K562 (cell line): Measurements from ENCODE around the gene OSGIN1. TPM values are rescaled to one million over a fixed set of nuclear protein-coding genes. Genes with fewer than 3 reads are reported as not detected.

ENCODE experiments used
- POLR2G ChIP-seq: fragments of 200-400 bp; formaldehyde crosslinking; IDR thresholded peaks from 2 replicates; pipeline ENCODE4 v1.6.1; 2017; ENCODE audit warnings: low read depth, mild to moderate bottlenecking, antibody characterized with exemption, low read length, moderate library complexity
- polyA plus RNA-seq, 8 experiments: library from polyadenylated mRNA; depleted of rRNA in 4 of 8; stranded (reverse) in 5 of 8; unstranded in 3 of 8; fragments of >200 nt; fragmentation: Nextera tagmentation in 2 of 8; fragmentation: Illumina TruSeq in 1 of 8; extraction: Ambion mirVana in 2 of 8; extraction: Trizol in 1 of 8; gene quantifications; 2 replicates each; pipeline versions ENCODE4 v1.2.1 to v1.2.3, GENCODE V29; 2011 to 2014; ENCODE audit warnings: inconsistent platforms in 1 of 8, missing spikeins in 1 of 8
- total RNA-seq, 7 experiments: library from RNA; depleted of rRNA in 6 of 7; stranded (reverse); fragments of >200 nt in 6 of 7; fragmentation: Illumina TruSeq in 2 of 7; extraction: Trizol in 2 of 7; gene quantifications; 2 replicates each; pipeline versions ENCODE4 v1.2.1 to v1.2.3, GENCODE V29; 2011 to 2021; ENCODE audit warnings: low replicate concordance in 1 of 7
- TF ChIP-seq, protein P1 (sequence below): sonication (generic); formaldehyde crosslinking; IDR thresholded peaks from 2 replicates; pipeline ENCODE4 v1.8.0; 2023; ENCODE audit warnings: missing genetic modification reagents, mild to moderate bottlenecking, borderline replicate concordance

Gene OSGIN1
- total and polyA plus RNA-seq, 9 of the 15 experiments (the other 6 are each of a cell fraction or from before 2014, with no cell fraction given) = 0.03 to 3.6 (median 1.6) TPM

DNA sequence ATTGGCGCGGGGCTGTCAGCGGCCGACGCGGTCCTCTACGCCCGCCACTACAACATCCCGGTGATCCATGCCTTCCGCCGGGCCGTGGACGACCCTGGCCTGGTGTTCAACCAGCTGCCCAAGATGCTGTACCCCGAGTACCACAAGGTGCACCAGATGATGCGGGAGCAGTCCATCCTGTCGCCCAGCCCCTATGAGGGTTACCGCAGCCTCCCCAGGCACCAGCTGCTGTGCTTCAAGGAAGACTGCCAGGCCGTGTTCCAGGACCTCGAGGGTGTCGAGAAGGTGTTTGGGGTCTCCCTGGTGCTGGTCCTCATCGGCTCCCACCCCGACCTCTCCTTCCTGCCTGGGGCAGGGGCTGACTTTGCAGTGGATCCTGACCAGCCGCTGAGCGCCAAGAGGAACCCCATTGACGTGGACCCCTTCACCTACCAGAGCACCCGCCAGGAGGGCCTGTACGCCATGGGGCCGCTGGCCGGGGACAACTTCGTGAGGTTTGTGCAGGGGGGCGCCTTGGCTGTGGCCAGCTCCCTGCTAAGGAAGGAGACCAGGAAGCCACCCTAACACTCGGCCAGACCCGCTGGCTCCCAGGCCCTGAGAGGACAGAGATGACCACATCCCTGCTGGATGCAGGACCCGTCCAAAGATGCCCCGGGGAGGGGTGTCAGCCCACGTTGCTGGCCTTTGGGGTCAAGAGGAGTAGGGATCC is 12.6 kb downstream of the OSGIN1 start (continued):
- TF ChIP-seq, protein P1, sequence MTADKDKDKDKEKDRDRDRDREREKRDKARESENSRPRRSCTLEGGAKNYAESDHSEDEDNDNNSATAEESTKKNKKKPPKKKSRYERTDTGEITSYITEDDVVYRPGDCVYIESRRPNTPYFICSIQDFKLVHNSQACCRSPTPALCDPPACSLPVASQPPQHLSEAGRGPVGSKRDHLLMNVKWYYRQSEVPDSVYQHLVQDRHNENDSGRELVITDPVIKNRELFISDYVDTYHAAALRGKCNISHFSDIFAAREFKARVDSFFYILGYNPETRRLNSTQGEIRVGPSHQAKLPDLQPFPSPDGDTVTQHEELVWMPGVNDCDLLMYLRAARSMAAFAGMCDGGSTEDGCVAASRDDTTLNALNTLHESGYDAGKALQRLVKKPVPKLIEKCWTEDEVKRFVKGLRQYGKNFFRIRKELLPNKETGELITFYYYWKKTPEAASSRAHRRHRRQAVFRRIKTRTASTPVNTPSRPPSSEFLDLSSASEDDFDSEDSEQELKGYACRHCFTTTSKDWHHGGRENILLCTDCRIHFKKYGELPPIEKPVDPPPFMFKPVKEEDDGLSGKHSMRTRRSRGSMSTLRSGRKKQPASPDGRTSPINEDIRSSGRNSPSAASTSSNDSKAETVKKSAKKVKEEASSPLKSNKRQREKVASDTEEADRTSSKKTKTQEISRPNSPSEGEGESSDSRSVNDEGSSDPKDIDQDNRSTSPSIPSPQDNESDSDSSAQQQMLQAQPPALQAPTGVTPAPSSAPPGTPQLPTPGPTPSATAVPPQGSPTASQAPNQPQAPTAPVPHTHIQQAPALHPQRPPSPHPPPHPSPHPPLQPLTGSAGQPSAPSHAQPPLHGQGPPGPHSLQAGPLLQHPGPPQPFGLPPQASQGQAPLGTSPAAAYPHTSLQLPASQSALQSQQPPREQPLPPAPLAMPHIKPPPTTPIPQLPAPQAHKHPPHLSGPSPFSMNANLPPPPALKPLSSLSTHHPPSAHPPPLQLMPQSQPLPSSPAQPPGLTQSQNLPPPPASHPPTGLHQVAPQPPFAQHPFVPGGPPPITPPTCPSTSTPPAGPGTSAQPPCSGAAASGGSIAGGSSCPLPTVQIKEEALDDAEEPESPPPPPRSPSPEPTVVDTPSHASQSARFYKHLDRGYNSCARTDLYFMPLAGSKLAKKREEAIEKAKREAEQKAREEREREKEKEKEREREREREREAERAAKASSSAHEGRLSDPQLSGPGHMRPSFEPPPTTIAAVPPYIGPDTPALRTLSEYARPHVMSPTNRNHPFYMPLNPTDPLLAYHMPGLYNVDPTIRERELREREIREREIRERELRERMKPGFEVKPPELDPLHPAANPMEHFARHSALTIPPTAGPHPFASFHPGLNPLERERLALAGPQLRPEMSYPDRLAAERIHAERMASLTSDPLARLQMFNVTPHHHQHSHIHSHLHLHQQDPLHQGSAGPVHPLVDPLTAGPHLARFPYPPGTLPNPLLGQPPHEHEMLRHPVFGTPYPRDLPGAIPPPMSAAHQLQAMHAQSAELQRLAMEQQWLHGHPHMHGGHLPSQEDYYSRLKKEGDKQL (CRISPR knock-in tag) = no peak
- TF ChIP-seq POLR2G = 0 out of 2 replicates have a peak, but pooled peaks have one; percentile 40
